GM18517 (cell line): Measurements from ENCODE around the gene HBG1.
A peak's percentile ranks its signal among the peaks of the same experiment; 100 is the strongest.

Experiments used
- ATAC-seq: cut with Tn5 transposase; IDR thresholded peaks from one replicate; pipeline ENCODE4 v1.9.1; 2021; ENCODE audit warnings: mild to moderate bottlenecking, moderate library complexity; ENCODE audit not compliant: unreplicated experiment

Gene HBG1

GRCh38 chr11:5228124-5228523, 21.5 kb downstream of the HBG1 start:
- no peak for ATAC-seq

- ATAC-seq: no peak
These were observed 22.0 kb downstream of the HBG1 start for GRCh38 chr11:5227681-5228080.

GRCh38 chr11:5226732-5227310, 22.8 kb downstream of the HBG1 start, which contains the start of gene HBB:
Gene HBB, minus strand, starts transcription at chr11:5227071. Its CDS starts 50 bp downstream, at chr11:5227021.
- ATAC-seq: no peak

GRCh38 chr11:5225480-5225871, 24.2 kb downstream of the HBG1 start:
- ATAC-seq: no peak

- no peak for ATAC-seq
These were observed 24.8 kb downstream of the HBG1 start for GRCh38 chr11:5224538-5225479.

GRCh38 chr11:5223686-5224085, 26.0 kb downstream of the HBG1 start:
- no peak for ATAC-seq

- ATAC-seq: no peak
These were observed 26.5 kb downstream of the HBG1 start for GRCh38 chr11:5223146-5223545.

- ATAC-seq: no peak
These were observed 39.2 kb downstream of the HBG1 start for GRCh38 chr11:5210376-5210885.

GRCh38 chr11:5204787-5205186, 44.9 kb downstream of the HBG1 start:
- ATAC-seq: peak; percentile 75

GRCh38 chr11:5203366-5203765, 46.3 kb downstream of the HBG1 start:
- no peak for ATAC-seq

GRCh38 chr11:5200582-5200981, 49.1 kb downstream of the HBG1 start, which contains the start of gene OR51V1:
Gene OR51V1, minus strand, starts transcription at chr11:5200682. Its CDS starts 0 bp downstream, at chr11:5200682.
- ATAC-seq: no peak

GRCh38 chr11:5198285-5198684, 51.4 kb downstream of the HBG1 start:
- no peak for ATAC-seq
